Hematopoietic multipotent progenitor cell treated with erythropoietin and hydrocortisone succinate and interleukin-3 and kit ligand, for 15 days (in vitro differentiated cells): ENCODE data around the gene ANKRD13B.

Experiments
- DNase-seq: peaks from one replicate; pipeline ENCODE4 v3.0.0-alpha.2; 2015; ENCODE audit warnings: low spot score

Gene ANKRD13B

DNA sequence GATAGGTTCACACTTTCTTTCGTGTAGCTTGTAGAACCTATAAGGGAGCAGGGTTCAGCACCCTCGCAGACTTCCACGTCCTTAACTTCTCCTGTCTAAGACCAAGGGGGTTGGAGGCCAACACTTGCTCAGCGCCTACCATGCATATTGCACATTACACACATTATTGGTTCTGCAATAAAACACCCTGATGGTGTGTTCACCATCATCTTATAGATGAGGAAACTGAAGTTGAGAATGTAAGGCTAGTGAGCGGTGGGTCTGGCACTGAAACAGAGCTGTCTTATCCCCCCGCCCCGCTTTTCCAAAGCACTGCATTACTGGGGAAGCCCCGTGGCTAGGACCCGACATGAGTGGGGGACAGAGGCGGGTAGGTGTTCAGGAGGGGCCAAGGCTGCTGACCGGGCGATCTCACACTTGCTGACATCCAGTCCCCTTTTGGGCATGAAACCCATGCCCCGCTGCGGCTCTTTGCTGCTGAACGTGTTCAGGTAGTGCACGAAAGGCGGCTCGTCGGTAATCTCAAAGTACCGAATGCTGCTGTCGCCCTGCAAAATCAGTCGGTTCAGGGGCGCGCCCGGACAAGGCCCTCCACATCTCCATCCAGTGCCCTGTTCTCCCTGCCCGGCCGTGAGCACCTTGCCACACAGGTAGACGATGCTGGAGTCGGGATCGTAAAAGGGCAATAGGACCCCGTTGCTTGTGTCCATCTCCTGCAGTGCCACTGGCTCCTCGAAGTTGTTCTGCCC lies 23.5 kb downstream of the ANKRD13B start:
- no peak for DNase-seq

- peak; percentile 49 for DNase-seq
Measured at GRCh38 chr17:29617125-29617480, 24.2 kb downstream of the ANKRD13B start.

DNA sequence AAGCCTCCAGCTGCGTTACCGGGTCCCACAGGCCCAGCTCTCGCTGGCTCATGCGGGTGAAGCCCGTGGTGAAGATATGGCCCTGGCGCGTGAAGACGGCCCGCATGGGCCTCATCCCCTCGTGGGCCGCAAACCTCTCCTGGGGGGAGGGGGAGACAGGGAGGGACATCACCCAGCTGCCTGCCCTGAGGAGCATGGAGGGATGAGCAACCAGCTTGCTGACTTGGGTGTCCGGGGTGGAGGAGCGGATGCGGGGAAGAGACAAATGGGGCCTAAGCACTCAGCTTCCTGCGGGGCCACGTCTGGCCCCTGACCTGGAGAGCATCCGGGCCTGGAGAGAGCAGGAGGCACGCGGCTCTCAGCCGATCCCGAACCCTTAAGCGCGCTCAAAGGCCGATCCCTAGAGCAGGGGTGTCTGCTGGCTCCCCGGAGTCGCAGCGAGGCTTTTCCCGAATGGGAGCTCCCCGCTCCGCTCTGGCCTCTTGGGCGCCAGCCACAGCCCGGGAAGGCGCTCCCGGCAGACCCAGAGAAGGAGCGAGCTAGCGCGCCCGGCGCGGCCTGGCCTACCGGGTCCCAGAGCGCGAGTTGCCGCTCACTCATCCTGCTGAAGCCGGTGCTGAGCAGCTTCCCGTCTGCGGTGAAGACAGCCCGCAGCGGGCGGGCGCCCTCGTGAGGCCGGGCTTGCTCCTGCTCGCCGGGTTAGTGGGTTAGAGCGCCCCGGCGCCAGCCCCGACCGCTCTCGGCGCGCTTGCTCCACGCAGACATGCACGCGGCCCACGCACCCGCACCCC lies 24.7 kb downstream of the ANKRD13B start:
- peak; percentile 60 for DNase-seq

DNA sequence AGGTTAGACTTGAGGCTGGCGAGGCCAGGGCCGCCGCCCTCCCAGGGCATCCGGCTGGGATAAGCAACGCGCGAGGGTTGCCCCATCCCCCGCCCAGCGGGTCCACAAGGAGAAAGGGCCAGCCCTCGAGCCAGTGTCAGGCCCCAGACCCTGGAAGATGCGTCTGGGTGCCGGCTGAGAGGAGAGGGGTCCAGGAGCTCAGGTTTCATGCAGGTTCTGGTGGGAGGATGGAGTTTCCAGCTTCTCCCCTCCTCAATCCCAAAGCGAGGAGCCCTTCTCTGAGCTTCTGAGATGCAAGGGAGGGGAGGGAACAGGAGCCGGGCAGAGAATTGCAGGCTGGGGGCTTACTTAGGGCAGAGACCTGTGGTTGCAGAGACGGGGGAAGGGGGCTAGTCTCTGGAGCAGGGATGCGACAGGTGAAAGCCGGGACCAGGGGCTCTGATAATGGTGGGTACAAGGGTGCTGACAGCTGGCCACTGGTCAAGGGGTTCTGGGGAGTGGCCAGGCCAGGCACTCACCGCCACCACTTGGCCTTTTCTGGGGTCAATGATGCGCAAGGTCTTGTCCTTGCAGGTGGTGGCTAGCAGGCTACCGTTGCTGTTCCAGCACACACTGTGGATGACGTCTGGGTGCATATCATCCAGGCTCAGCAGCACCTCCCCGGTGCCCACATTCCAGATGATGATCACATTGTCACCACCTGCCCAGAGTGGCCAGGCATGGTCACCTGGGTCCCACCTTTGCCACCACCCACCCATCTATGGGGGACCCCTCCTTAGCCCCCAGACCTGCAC lies 25.5 kb downstream of the ANKRD13B start:
- no peak for DNase-seq

DNA sequence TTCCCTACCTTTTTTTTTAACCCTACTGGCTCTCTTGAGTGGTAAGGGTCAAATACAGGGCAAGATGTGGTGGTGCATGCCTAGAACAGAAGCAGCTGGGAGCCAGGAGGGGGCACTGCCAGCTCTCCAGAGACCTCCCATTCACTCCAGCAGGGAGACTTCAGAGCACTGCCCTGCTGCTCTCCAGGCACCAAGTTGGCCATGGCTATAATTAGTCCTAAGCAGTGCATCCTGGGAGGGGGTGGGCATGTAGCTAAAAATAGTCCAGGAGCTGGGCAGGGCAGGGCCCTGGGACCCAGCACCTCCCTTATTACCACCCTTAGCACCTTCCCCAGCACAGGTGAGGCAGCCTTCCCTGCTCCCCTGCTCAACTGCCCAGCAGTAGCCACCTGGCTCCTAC lies 26.3 kb downstream of the ANKRD13B start:
- DNase-seq: no peak

- no peak for DNase-seq
Measured at GRCh38 chr17:29620271-29620670, 27.3 kb downstream of the ANKRD13B start.

GRCh38 chr17:29620779-29621500 lies 28.0 kb downstream of the ANKRD13B start:
- DNase-seq: no peak

GRCh38 chr17:29621751-29622194 lies 28.8 kb downstream of the ANKRD13B start:
- no peak for DNase-seq

DNA sequence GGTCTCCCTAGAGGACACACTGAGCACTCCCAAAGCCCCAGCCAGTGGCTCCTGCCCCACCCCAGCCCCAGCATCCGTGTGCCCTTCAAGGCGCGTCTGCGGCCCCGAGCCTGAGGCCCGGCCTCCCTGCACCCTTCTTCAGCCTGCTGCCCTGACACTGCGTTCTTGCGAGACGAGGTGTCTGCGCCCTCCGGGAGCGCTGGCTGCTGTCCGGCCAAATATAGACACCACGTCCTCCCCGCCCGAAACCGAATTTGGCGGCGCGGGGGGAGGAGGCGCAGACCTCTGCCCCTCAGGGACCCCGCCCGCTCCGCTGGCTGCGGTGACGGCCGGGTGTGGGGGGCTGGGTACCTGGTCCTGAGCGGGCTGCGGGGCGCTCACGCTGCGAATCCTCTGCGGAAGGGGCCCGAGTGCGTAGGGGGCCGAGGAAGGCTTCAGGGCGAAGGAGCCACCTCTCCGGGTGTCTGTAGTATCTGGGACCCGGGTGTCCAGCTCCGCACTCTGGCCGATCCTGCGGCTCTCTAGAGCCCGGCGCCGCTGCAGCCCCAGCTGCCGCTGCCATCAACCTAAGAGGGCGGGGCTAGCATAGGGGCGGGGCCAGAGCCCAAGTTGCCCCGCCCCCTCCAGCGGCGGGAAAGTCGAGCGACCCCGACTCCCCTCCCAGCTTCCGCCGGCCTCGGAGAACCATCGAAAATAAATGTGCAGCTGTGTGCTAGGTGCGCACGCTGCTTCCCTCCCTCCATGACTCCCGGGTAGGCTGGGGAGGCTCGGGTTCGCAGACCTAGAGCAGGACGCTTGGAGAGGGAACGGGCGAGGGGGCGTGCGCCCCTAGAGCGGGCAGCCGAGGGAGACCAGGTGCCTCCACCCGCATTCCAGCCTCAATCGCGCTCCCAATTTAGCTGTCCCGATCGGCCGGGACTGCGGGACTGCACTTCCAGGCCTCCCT lies 29.7 kb downstream of the ANKRD13B start, which contains the start of gene CORO6:
Gene CORO6, minus strand, starts transcription at position 576 of the 946 bp plus-strand sequence. CDS start 1,491 bp downstream, outside the sequence.
- peak; percentile 28 for DNase-seq

- no peak for DNase-seq
Measured at GRCh38 chr17:29623283-29623647, 30.3 kb downstream of the ANKRD13B start.

DNA sequence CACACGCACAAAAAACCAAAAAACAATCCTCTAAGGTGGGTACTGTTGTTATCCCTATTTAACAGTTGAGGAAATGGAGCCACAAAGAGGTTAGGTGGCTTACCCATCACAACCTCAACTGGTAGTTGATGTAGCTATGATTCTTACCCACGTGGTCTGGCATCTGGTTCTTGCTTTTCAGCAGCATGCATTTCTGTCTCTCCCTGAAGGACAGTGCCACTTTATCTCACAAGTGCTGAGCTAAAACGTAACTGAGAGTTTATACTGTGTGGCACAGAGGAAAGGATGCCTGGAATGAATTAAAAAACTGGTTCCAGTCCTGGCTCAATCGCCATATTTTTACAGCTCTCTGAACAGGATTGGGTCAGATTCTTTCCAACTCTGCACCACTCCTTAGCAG lies 31.7 kb downstream of the ANKRD13B start:
- no peak for DNase-seq

GRCh38 chr17:29625037-29625750 lies 32.3 kb downstream of the ANKRD13B start:
- DNase-seq: no peak

DNA sequence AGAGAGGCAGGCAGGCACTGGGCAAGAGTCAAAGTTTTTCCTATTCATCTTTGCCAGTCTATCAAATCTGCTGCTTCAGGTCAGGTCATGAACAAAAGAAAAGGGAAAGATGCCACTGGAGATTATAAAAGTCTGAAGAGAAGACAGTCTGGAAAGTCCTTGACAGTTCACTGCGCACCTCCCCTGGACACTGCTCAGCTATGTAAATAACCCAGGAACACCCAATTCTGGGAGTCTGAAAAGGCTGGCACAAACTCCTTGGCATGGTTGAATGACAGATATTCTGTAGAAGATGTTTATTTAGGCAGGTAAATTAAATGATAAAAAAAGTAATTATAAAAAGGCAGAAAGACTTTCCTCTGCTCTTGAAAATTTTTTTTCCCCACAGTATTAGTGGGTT lies 35.0 kb downstream of the ANKRD13B start:
- no peak for DNase-seq

DNA sequence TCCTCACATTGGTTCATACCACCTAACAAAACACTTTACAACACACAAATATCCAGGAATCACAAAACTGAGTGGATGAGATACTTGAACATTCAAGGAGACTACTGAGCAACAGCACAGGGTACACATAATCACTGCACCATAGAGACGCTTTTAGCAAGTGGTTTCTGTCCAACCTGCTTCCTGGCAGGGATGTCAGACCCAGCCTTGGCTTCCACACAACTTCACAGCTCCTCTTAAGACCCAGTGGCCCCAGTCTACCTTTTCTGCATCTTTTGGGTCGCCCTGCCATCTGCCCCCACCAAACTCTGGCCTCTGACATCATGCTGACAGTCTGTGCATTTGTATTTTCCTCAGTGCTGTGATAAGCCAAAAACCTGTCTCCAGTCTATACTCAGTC lies 35.7 kb downstream of the ANKRD13B start:
- no peak for DNase-seq

- DNase-seq: no peak
Measured at GRCh38 chr17:29629839-29630238, 36.9 kb downstream of the ANKRD13B start.

- DNase-seq: no peak
Measured at GRCh38 chr17:29630630-29631193, 37.8 kb downstream of the ANKRD13B start.

GRCh38 chr17:29633886-29634285 lies 41.0 kb downstream of the ANKRD13B start:
- no peak for DNase-seq

DNA sequence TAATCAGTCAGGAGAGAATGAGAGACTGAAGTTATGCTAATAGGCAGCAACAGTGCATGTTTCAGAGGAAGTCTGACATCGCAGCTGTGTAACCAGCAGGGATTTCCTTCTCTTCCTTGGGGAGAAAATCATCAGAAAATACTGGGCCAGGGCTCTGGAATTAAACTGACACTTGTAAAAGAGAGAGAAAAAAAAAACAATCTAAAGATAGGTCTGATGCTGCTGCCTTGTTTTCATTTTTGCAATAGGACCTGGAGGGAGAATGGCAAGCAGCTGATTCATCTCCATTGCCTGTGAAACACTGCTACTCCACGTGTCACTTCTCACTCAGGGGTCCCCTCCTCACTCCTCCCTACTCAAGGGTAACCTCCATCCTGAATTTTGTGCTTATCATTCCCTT lies 47.5 kb downstream of the ANKRD13B start:
- DNase-seq: no peak

GRCh38 chr17:29640981-29641642 lies 48.2 kb downstream of the ANKRD13B start:
- DNase-seq: no peak
